HepG2 (cell line): ENCODE measurements around the gene SFXN2. TPM values are rescaled to one million over a fixed set of nuclear protein-coding genes. Genes with fewer than 3 reads are reported as not detected.

Experiments
- ARID2 ChIP-seq: sonication (generic); formaldehyde crosslinking; IDR thresholded peaks from 2 replicates; pipeline ENCODE4 v1.8.1; 2022; ENCODE audit warnings: mild to moderate bottlenecking, missing genetic modification reagents, borderline replicate concordance
- DMAP1 ChIP-seq: IDR thresholded peaks from 2 replicates; pipeline ENCODE4 v1.6.1; 2016
- GATAD2A ChIP-seq: IDR thresholded peaks from 2 replicates; pipeline ENCODE4 v1.6.1; 2016
- KAT7 ChIP-seq: IDR thresholded peaks from 2 replicates; pipeline ENCODE4 v1.6.1; 2018; ENCODE audit warnings: borderline replicate concordance, missing compliant biosample characterization
- KDM2A ChIP-seq: sonication (generic); formaldehyde crosslinking; IDR thresholded peaks from 2 replicates; pipeline ENCODE4 v1.4.0; 2020; ENCODE audit warnings: low read depth, missing genetic modification reagents, borderline replicate concordance
- KLF6 ChIP-seq: IDR thresholded peaks from 2 replicates; pipeline ENCODE4 v1.8.0; 2016; ENCODE audit warnings: missing biosample characterization, missing genetic modification reagents
- RELA ChIP-seq: sonication (generic); formaldehyde crosslinking; IDR thresholded peaks from 2 replicates; pipeline ENCODE4 v1.4.0; 2020; ENCODE audit warnings: missing genetic modification reagents
- SAP130 ChIP-seq: IDR thresholded peaks from 2 replicates; pipeline ENCODE4 v1.6.1; 2016; ENCODE audit warnings: low read depth
- SMC3 ChIP-seq: IDR thresholded peaks from 2 replicates; pipeline ENCODE4 v1.6.1; 2011; ENCODE audit warnings: low read length, improper control_type of control experiment
- SP1 ChIP-seq, 2 experiments: fragments of 450-650 bp in 1 of 2; sonication (generic) in 1 of 2; formaldehyde crosslinking in 1 of 2; IDR thresholded peaks; 2 replicates each; pipeline versions ENCODE4 v1.4.0 to v1.6.1; 2016 to 2020; ENCODE audit warnings: missing genetic modification reagents in 1 of 2
- XRCC5 ChIP-seq: fragments of 200-400 bp; formaldehyde crosslinking; optimal IDR thresholded peaks from 2 replicates; pipeline ENCODE3; 2017; ENCODE audit warnings: mild to moderate bottlenecking, low read length
- ZBTB1 ChIP-seq: sonication (generic); formaldehyde crosslinking; IDR thresholded peaks from 2 replicates; pipeline ENCODE4 v1.4.0; 2020; ENCODE audit warnings: missing genetic modification reagents, borderline replicate concordance
- ZFP36 ChIP-seq: fragments of 150-350 bp; IDR thresholded peaks from 2 replicates; pipeline ENCODE4 v1.6.1; 2018; ENCODE audit warnings: borderline replicate concordance, low read length, low read depth; ENCODE audit not compliant: partially characterized antibody
- ZMYM4 ChIP-seq: sonication (generic); formaldehyde crosslinking; IDR thresholded peaks from 2 replicates; pipeline ENCODE4 v1.8.1; 2023; ENCODE audit warnings: mild to moderate bottlenecking, missing genetic modification reagents
- ZNF354B ChIP-seq: sonication (generic); formaldehyde crosslinking; IDR thresholded peaks from 2 replicates; pipeline ENCODE4 v1.8.0; 2022; ENCODE audit warnings: mild to moderate bottlenecking, missing genetic modification reagents
- ZSCAN22 ChIP-seq: sonication (generic); formaldehyde crosslinking; IDR thresholded peaks from 2 replicates; pipeline ENCODE4 v1.4.0; 2020; ENCODE audit warnings: mild to moderate bottlenecking, missing genetic modification reagents
- polyA plus RNA-seq, 8 experiments: library from polyadenylated mRNA; depleted of rRNA in 3 of 8; stranded (reverse) in 7 of 8; unstranded in 1 of 8; fragments of >200 nt; fragmentation: Illumina TruSeq in 4 of 8; extraction: Trizol in 4 of 8; gene quantifications; 2 replicates each; pipeline versions ENCODE4 v1.2.1 to v1.2.3, GENCODE V29; 2011 to 2016; ENCODE audit warnings: low read depth in 4 of 8, missing spikeins in 1 of 8, mixed read lengths in 1 of 8; ENCODE audit not compliant: insufficient read depth in 1 of 8
- total RNA-seq, 5 experiments: library from RNA; depleted of rRNA; stranded (reverse); fragments of >200 nt; fragmentation: Illumina TruSeq; extraction: Trizol; gene quantifications; 2 replicates each; pipeline ENCODE4 v1.2.3, GENCODE V29; 2016; ENCODE audit warnings: low read depth in 1 of 5
- TF ChIP-seq, protein P1 (sequence below): sonication (generic); formaldehyde crosslinking; conservative IDR thresholded peaks from 2 replicates; pipeline ENCODE4 v1.8.1; 2023; ENCODE audit warnings: missing genetic modification reagents
- TF ChIP-seq, protein P2 (sequence below): sonication (generic); formaldehyde crosslinking; IDR thresholded peaks from 2 replicates; pipeline ENCODE4 v1.9.0; 2021; ENCODE audit warnings: missing genetic modification reagents, borderline replicate concordance
- TF ChIP-seq, protein P3 (sequence below): sonication (generic); formaldehyde crosslinking; IDR thresholded peaks from 2 replicates; pipeline ENCODE4 v1.5.0; 2020; ENCODE audit warnings: missing genetic modification reagents
- TF ChIP-seq, protein P4 (sequence below): sonication (generic); formaldehyde crosslinking; IDR thresholded peaks from 2 replicates; pipeline ENCODE4 v1.9.0; 2022; ENCODE audit warnings: missing genetic modification reagents, mild to moderate bottlenecking, borderline replicate concordance
- TF ChIP-seq, protein P5 (sequence below): sonication (generic); formaldehyde crosslinking; IDR thresholded peaks from 2 replicates; pipeline ENCODE4 v1.8.0; 2022; ENCODE audit warnings: missing genetic modification reagents, mild to moderate bottlenecking, inconsistent platforms, borderline replicate concordance
- TF ChIP-seq, protein P6 (sequence below): sonication (generic); formaldehyde crosslinking; IDR thresholded peaks from 2 replicates; pipeline ENCODE4 v1.4.0; 2020; ENCODE audit warnings: missing genetic modification reagents, borderline replicate concordance

Gene SFXN2
- total and polyA plus RNA-seq, 2 of the 13 experiments (the other 11 are each of a cell fraction or from before 2014, with no cell fraction given), result 12.8 to 21.1 TPM

DNA sequence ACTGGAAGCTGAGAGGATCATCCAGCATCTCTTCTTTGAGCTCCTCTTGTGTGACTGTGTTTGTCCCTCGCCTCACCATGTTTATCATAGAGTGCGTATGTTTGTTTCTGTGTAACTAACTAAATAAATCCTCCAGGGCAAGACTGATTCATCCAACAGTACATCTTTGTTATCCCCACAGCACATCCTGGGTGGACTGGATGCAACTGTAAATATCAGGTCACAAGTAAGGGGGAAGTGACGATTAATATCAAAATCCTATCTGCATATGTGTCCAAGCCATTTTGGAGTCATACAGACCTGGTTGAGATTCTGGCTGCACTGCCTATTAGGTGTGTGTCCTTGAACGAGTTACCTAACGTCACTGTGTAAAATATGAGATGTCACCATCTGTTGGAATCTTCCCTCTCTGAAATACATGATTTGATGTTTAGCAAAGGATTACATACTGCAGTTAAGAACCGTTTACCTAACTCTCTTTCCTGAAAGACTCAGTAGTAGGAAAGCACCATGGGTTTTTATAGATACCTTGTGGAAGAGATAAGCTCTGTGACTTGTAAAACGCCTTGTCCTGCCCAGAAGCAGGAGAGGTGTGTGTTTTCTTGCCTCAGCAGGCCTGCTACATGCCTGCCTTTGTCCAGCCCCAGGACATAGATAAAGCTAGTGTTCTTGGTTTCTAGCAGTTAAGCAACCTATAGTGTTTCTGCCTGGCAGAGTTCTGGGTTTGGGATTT, 55.1 kb downstream of the SFXN2 start (continued):
- TF ChIP-seq, protein P1, sequence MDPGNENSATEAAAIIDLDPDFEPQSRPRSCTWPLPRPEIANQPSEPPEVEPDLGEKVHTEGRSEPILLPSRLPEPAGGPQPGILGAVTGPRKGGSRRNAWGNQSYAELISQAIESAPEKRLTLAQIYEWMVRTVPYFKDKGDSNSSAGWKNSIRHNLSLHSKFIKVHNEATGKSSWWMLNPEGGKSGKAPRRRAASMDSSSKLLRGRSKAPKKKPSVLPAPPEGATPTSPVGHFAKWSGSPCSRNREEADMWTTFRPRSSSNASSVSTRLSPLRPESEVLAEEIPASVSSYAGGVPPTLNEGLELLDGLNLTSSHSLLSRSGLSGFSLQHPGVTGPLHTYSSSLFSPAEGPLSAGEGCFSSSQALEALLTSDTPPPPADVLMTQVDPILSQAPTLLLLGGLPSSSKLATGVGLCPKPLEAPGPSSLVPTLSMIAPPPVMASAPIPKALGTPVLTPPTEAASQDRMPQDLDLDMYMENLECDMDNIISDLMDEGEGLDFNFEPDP (CRISPR knock-in tag), result no peak
- TF ChIP-seq SAP130 (CRISPR knock-in tag) (peak; percentile 45), XRCC5 (no peak), GATAD2A (peak; percentile 78), ZNF354B (CRISPR knock-in tag) (no peak), KDM2A (CRISPR knock-in tag) (no peak), RELA (CRISPR knock-in tag) (no peak), ZFP36 (no peak), ZMYM4 (CRISPR knock-in tag) (no peak), KLF6 (CRISPR knock-in tag) (peak; percentile 41; the same call in 1 of the 2 replicates), SMC3 (peak; percentile 20; the same call in 1 of the 2 replicates), DMAP1 (CRISPR knock-in tag) (no peak), SP1 (IDR thresholded peaks at IDR 0.05) (no peak), SP1 (CRISPR knock-in tag; IDR thresholded peaks at IDR 0.05) (no peak), ZBTB1 (CRISPR knock-in tag) (no peak), KAT7 (CRISPR knock-in tag) (no peak), ARID2 (CRISPR knock-in tag) (no peak), ZSCAN22 (CRISPR knock-in tag) (no peak)
- TF ChIP-seq, protein P2, sequence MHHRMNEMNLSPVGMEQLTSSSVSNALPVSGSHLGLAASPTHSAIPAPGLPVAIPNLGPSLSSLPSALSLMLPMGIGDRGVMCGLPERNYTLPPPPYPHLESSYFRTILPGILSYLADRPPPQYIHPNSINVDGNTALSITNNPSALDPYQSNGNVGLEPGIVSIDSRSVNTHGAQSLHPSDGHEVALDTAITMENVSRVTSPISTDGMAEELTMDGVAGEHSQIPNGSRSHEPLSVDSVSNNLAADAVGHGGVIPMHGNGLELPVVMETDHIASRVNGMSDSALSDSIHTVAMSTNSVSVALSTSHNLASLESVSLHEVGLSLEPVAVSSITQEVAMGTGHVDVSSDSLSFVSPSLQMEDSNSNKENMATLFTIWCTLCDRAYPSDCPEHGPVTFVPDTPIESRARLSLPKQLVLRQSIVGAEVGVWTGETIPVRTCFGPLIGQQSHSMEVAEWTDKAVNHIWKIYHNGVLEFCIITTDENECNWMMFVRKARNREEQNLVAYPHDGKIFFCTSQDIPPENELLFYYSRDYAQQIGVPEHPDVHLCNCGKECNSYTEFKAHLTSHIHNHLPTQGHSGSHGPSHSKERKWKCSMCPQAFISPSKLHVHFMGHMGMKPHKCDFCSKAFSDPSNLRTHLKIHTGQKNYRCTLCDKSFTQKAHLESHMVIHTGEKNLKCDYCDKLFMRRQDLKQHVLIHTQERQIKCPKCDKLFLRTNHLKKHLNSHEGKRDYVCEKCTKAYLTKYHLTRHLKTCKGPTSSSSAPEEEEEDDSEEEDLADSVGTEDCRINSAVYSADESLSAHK (CRISPR knock-in tag), result no peak
- TF ChIP-seq, protein P3, sequence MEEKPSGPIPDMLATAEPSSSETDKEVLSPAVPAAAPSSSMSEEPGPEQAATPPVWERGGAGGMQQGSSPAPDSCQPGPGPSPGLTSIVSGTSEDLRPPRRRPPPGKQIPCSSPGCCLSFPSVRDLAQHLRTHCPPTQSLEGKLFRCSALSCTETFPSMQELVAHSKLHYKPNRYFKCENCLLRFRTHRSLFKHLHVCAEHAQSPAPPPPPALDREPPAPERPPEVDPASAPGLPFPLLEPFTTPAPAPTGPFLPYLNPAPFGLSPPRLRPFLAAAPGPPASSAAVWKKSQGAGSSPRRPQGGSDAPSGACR, result no peak
- TF ChIP-seq, protein P4, sequence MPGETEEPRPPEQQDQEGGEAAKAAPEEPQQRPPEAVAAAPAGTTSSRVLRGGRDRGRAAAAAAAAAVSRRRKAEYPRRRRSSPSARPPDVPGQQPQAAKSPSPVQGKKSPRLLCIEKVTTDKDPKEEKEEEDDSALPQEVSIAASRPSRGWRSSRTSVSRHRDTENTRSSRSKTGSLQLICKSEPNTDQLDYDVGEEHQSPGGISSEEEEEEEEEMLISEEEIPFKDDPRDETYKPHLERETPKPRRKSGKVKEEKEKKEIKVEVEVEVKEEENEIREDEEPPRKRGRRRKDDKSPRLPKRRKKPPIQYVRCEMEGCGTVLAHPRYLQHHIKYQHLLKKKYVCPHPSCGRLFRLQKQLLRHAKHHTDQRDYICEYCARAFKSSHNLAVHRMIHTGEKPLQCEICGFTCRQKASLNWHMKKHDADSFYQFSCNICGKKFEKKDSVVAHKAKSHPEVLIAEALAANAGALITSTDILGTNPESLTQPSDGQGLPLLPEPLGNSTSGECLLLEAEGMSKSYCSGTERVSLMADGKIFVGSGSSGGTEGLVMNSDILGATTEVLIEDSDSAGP (CRISPR knock-in tag), result no peak
- TF ChIP-seq, protein P5, sequence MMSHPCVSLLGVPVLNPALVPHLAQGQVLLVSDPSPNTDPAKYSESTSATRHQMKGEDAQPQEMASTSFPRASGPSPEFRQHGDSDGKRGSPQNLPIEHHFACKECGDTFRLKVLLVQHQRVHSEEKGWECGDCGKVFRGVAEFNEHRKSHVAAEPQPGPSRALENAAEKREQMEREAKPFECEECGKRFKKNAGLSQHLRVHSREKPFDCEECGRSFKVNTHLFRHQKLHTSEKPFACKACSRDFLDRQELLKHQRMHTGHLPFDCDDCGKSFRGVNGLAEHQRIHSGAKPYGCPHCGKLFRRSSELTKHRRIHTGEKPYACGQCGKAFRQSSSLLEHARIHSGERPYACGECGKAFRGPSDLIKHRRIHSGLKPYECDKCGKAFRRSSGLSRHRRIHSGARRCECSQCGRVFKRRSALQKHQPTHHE (CRISPR knock-in tag), result no peak
- TF ChIP-seq, protein P6, sequence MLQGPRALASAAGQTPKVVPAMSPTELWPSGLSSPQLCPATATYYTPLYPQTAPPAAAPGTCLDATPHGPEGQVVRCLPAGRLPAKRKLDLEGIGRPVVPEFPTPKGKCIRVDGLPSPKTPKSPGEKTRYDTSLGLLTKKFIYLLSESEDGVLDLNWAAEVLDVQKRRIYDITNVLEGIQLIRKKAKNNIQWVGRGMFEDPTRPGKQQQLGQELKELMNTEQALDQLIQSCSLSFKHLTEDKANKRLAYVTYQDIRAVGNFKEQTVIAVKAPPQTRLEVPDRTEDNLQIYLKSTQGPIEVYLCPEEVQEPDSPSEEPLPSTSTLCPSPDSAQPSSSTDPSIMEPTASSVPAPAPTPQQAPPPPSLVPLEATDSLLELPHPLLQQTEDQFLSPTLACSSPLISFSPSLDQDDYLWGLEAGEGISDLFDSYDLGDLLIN (CRISPR knock-in tag), result no peak
